ENCODE results near the gene DPYSL4.

DNA sequence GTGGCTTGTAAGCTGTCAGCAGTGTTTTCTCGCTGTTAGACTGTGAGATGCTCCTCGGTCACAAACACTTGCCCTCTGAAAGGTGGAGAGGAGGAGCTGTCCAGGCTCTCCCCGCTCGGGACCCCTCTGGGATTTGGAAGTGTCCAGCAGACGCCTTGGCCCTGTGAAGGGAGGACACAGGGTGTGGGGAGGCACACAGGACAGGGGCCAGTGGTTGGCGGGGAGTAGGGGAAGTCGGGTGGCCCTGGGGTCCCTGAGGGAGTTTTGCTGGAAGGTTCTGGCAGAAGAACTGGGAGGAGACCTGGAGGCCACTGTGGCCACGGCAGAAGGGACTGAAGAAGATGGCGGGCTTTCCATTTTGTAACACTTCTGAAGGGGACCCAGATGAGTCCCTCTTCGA lies 47.2 kb upstream of the DPYSL4 start:
- TF ChIP-seq EZH2 (IDR thresholded peaks at IDR 0.05; ENCODE audit: insufficient read depth, poor library complexity, severe bottlenecking), result no peak
- TF ChIP-seq EZH2phosphoT487 (IDR thresholded peaks at IDR 0.05; ENCODE audit: insufficient read depth, low read depth), result no peak

All from GM23248 (cell line).